ENCODE measurements around the gene CENPC. TPM values are rescaled to one million over a fixed set of nuclear protein-coding genes. Genes with fewer than 3 reads are reported as not detected.
"Not testable (repeated sequence)": the region's sequence is repeated elsewhere in the genome, so short reads cannot be mapped to it uniquely, and the experiment has no call there.

CENPC gene
- polyA plus RNA-seq, 4 donors = 22.5 to 30.3 (median 28.5) TPM

GRCh38 chr4:67483868-67484602 lies 61.3 kb downstream of the CENPC start:
- DNase-seq (ENCODE audit: low read depth in 4 of 4, low spot score in 3 of 4) = no peak

- no peak for DNase-seq (ENCODE audit: low read depth in 4 of 4, low spot score in 3 of 4)
Observed at GRCh38 chr4:67480810-67481209, 64.5 kb downstream of the CENPC start.

- no peak for DNase-seq (ENCODE audit: low read depth in 4 of 4, low spot score in 3 of 4)
Observed at GRCh38 chr4:67475155-67475554, 70.1 kb downstream of the CENPC start.

- no peak for DNase-seq (ENCODE audit: low read depth in 4 of 4, low spot score in 3 of 4)
Observed at GRCh38 chr4:67470871-67471270, 74.4 kb downstream of the CENPC start.

- no peak for DNase-seq (ENCODE audit: low read depth in 4 of 4, low spot score in 3 of 4)
Observed at GRCh38 chr4:67468830-67469229, 76.5 kb downstream of the CENPC start.

GRCh38 chr4:67466751-67467150 lies 78.6 kb downstream of the CENPC start:
- DNase-seq (ENCODE audit: low read depth in 4 of 4, low spot score in 3 of 4) = no peak

- no peak for DNase-seq (ENCODE audit: low read depth in 4 of 4, low spot score in 3 of 4)
Observed at GRCh38 chr4:67465763-67466052, 79.6 kb downstream of the CENPC start.

- no peak for DNase-seq (ENCODE audit: low read depth in 4 of 4, low spot score in 3 of 4)
Observed at GRCh38 chr4:67465032-67465762, 80.1 kb downstream of the CENPC start.

- no peak for DNase-seq (ENCODE audit: low read depth in 4 of 4, low spot score in 3 of 4)
Observed at GRCh38 chr4:67460574-67460973, 84.7 kb downstream of the CENPC start.

GRCh38 chr4:67459164-67459563 lies 86.1 kb downstream of the CENPC start:
- DNase-seq (ENCODE audit: low read depth in 4 of 4, low spot score in 3 of 4) = no peak

- no peak for DNase-seq (ENCODE audit: low read depth in 4 of 4, low spot score in 3 of 4)
Observed at GRCh38 chr4:67456577-67457196, 88.6 kb downstream of the CENPC start.

- not testable (repeated sequence) for DNase-seq (ENCODE audit: low read depth in 4 of 4, low spot score in 3 of 4)
Observed at GRCh38 chr4:67452846-67453205, 92.5 kb downstream of the CENPC start.

- DNase-seq (ENCODE audit: low read depth in 4 of 4, low spot score in 3 of 4) = no peak
Observed at GRCh38 chr4:67452100-67452845, 93.0 kb downstream of the CENPC start.

GRCh38 chr4:67451464-67451863 lies 93.8 kb downstream of the CENPC start:
- no peak for DNase-seq (ENCODE audit: low read depth in 4 of 4, low spot score in 3 of 4)

- no peak for DNase-seq (ENCODE audit: low read depth in 4 of 4, low spot score in 3 of 4)
Observed at GRCh38 chr4:67448621-67449020, 96.7 kb downstream of the CENPC start.

- DNase-seq (ENCODE audit: low read depth in 4 of 4, low spot score in 3 of 4) = no peak
Observed at GRCh38 chr4:67447873-67448272, 97.4 kb downstream of the CENPC start.

- DNase-seq (ENCODE audit: low read depth in 4 of 4, low spot score in 3 of 4) = no peak
Observed at GRCh38 chr4:67446811-67447210, 98.5 kb downstream of the CENPC start.

- not testable (repeated sequence) for DNase-seq (ENCODE audit: low read depth in 4 of 4, low spot score in 3 of 4)
Observed at GRCh38 chr4:67445881-67446280, 99.4 kb downstream of the CENPC start.

- no peak for DNase-seq (ENCODE audit: low read depth in 4 of 4, low spot score in 3 of 4)
Observed at GRCh38 chr4:67438975-67439374, 106.3 kb downstream of the CENPC start.

GRCh38 chr4:67437974-67438713 lies 107.2 kb downstream of the CENPC start:
- DNase-seq (ENCODE audit: low read depth in 4 of 4, low spot score in 3 of 4) = no peak

- no peak for DNase-seq (ENCODE audit: low read depth in 4 of 4, low spot score in 3 of 4)
Observed at GRCh38 chr4:67436742-67437141, 108.6 kb downstream of the CENPC start.
